Activated CD4-positive, CD25-positive, alpha-beta regulatory T cell treated with anti-CD3 and anti-CD28 coated beads, Interleukin-2, amount 50 U/mL, for 16 hours (primary cell): ENCODE results near the gene NFKBIL1.

Experiments used
- DNase-seq: peaks from one replicate; pipeline ENCODE4 v3.0.0-alpha.2; 2020; ENCODE audit warnings: low read depth, low spot score

The NFKBIL1 gene

GRCh38 chr6:31559958-31560696, 12.7 kb downstream of the NFKBIL1 start:
- no peak for DNase-seq

GRCh38 chr6:31560697-31561058, 13.3 kb downstream of the NFKBIL1 start:
- no peak for DNase-seq

- no peak for DNase-seq
Observed at GRCh38 chr6:31567531-31568370, 20.3 kb downstream of the NFKBIL1 start.

- DNase-seq: peak; percentile 61
Observed at GRCh38 chr6:31568537-31568961, 21.1 kb downstream of the NFKBIL1 start.

- no peak for DNase-seq
Observed at GRCh38 chr6:31569861-31570536, 22.6 kb downstream of the NFKBIL1 start.

- peak; percentile 52 for DNase-seq
Observed at GRCh38 chr6:31572041-31572911, 24.9 kb downstream of the NFKBIL1 start, which contains the start of gene LTA. LTA (plus strand) TSS chr6:31572289; CDS start chr6:31572743, 454 bp downstream.

GRCh38 chr6:31573239-31574105, 26.1 kb downstream of the NFKBIL1 start:
- DNase-seq: no peak

GRCh38 chr6:31574106-31575061, 27.0 kb downstream of the NFKBIL1 start:
- no peak for DNase-seq

GRCh38 chr6:31575335-31575901, 28.0 kb downstream of the NFKBIL1 start, which contains the start of gene TNF:
TNF (plus strand) TSS chr6:31575565; CDS start chr6:31575742, 177 bp downstream.
- peak; percentile 68 for DNase-seq

GRCh38 chr6:31575952-31576685, 28.7 kb downstream of the NFKBIL1 start:
- no peak for DNase-seq

GRCh38 chr6:31576897-31577578, 29.6 kb downstream of the NFKBIL1 start:
- no peak for DNase-seq

GRCh38 chr6:31577579-31577966, 30.2 kb downstream of the NFKBIL1 start:
- no peak for DNase-seq

- DNase-seq: no peak
Observed at GRCh38 chr6:31578184-31579118, 31.0 kb downstream of the NFKBIL1 start.

GRCh38 chr6:31579119-31579505, 31.7 kb downstream of the NFKBIL1 start:
- no peak for DNase-seq

- DNase-seq: no peak
Observed at GRCh38 chr6:31579546-31580437, 32.4 kb downstream of the NFKBIL1 start.
